Fibroblast of mammary gland (primary cell): ENCODE measurements around the gene RPS6KB2.
"Not testable (repeated sequence)": the region's sequence is repeated elsewhere in the genome, so short reads cannot be mapped to it uniquely, and the experiment has no call there.

Experiments
- DNase-seq: peaks from one replicate; pipeline ENCODE4 v3.0.0-alpha.2; 2010; ENCODE audit warnings: low read depth
- H3K4me3 ChIP-seq: 2 replicates; pipeline ENCODE4 v1.5.1; 2011; ENCODE audit warnings: low read depth, mild to moderate bottlenecking, low read length, moderate library complexity; ENCODE audit not compliant: control insufficient read depth
- TF ChIP-seq, protein P1 (sequence below): conservative IDR thresholded peaks from 2 replicates; pipeline ENCODE4 v1.5.1; 2011; ENCODE audit warnings: low read depth, low read length, inconsistent platforms; ENCODE audit not compliant: control insufficient read depth, insufficient read depth

Gene RPS6KB2

GRCh38 chr11:67423466-67423865 lies 4.8 kb upstream of the RPS6KB2 start:
- DNase-seq = no peak
- TF ChIP-seq, protein P1, sequence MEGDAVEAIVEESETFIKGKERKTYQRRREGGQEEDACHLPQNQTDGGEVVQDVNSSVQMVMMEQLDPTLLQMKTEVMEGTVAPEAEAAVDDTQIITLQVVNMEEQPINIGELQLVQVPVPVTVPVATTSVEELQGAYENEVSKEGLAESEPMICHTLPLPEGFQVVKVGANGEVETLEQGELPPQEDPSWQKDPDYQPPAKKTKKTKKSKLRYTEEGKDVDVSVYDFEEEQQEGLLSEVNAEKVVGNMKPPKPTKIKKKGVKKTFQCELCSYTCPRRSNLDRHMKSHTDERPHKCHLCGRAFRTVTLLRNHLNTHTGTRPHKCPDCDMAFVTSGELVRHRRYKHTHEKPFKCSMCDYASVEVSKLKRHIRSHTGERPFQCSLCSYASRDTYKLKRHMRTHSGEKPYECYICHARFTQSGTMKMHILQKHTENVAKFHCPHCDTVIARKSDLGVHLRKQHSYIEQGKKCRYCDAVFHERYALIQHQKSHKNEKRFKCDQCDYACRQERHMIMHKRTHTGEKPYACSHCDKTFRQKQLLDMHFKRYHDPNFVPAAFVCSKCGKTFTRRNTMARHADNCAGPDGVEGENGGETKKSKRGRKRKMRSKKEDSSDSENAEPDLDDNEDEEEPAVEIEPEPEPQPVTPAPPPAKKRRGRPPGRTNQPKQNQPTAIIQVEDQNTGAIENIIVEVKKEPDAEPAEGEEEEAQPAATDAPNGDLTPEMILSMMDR = no peak
- no peak overlapping the region for H3K4me3 ChIP-seq

GRCh38 chr11:67423891-67424613 lies 4.2 kb upstream of the RPS6KB2 start:
- TF ChIP-seq, protein P1 = no peak
- no peak overlapping the region for H3K4me3 ChIP-seq
- no peak for DNase-seq

- H3K4me3 ChIP-seq = peak overlapping the region; percentile 99
- DNase-seq = not testable (repeated sequence)
Measured at GRCh38 chr11:67427364-67427859, 882 bp upstream of the RPS6KB2 start.

- peak; percentile 25 for DNase-seq
- TF ChIP-seq, protein P1 = no peak
- H3K4me3 ChIP-seq = peak overlapping the region; percentile 99
Measured at GRCh38 chr11:67429038-67429668, 859 bp downstream of the RPS6KB2 start.

DNA sequence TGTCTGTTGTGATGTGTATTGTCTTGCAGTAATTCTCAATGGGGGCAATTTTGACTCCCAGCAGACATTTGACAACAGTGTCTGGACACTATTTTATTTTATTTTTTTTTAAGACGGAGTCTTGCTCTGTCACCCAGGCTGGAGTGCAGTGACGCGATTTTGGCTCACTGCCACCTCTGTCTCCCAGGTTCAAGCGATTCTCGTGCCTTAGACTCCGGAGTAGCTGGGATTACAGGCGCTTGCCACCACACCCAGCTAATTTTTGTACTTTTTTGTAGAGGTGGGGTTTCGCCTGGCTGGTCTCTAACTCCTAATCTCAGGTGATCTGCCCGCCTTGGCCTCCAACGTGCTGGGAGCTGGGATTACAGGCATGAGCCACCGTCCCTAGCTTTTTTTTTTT lies 1.4 kb downstream of the RPS6KB2 start:
- H3K4me3 ChIP-seq = peak overlapping the region; percentile 99
- DNase-seq = no peak
- TF ChIP-seq, protein P1 = no peak

GRCh38 chr11:67431346-67432249 lies 3.3 kb downstream of the RPS6KB2 start:
- no peak overlapping the region for H3K4me3 ChIP-seq
- no peak for DNase-seq
- TF ChIP-seq, protein P1 = no peak
